ENCODE data around the gene CDH4. TPM values are rescaled to one million over a fixed set of nuclear protein-coding genes. Genes with fewer than 3 reads are reported as not detected.

Gene CDH4
- total RNA-seq, 1 donor from 2014 or later, result 3.2 TPM

DNA sequence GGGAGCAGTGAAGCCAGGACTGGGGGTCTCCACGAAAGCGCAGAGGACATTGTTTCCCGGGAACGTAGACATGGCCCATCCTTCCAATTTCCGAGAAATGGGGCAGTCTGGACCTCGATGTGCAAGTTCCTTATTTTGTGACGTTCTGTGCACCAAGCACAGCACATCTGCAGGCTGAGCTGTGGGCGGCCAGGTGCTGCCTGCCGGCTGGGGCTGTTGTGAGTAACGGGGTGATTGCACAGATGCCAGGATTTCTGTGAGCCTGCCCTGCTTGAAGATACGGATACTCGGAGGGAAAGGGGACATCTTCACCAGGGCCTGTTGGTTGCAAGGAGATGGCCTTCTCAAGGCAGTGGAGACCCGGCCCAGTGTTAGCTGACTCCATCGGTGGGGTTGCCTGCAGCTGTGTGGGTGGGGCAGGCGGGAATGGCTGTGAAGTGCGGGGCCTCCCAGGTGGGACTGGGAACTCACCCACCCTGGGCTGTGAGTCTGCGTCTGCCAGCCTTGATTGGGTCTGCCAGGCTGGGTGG is 27.6 kb downstream of the CDH4 start:
- no peak overlapping the region for H3K4me2 ChIP-seq (ENCODE audit: low read length)
- no peaks in the 10 kb centered on the region for H3K9me3 ChIP-seq (ENCODE audit: insufficient read depth, low read depth, low read length)
- DNase-seq (ENCODE audit: low read depth), result no peak
- H2AFZ ChIP-seq (ENCODE audit: low read depth, low read length), result no peak overlapping the region
- no peaks in the 10 kb centered on the region for H3K4me1 ChIP-seq (ENCODE audit: insufficient read depth, low read length)
- H3K4me1 Mint-ChIP-seq (ENCODE audit: low read depth, unreplicated experiment), result no peaks in the 10 kb centered on the region
- peaks cover 2% of the 10 kb centered on the region for H3K36me3 Mint-ChIP-seq (ENCODE audit: low read depth, unreplicated experiment)
- no peak for FAIRE-seq
- H3K36me3 ChIP-seq (ENCODE audit: insufficient read depth, low read length), result no peaks in the 10 kb centered on the region
- no peaks in the 10 kb centered on the region for H3K27me3 ChIP-seq (ENCODE audit: insufficient read depth, low read length)
- H3K79me2 ChIP-seq (ENCODE audit: insufficient read depth, low read length), result peaks cover 48% of the 10 kb centered on the region
- H3K27me3 Mint-ChIP-seq (ENCODE audit: low read depth, unreplicated experiment), result peaks cover 15% of the 10 kb centered on the region
- no peak overlapping the region for H3K27ac ChIP-seq (ENCODE audit: low read depth, low read length)
- H3K4me3 ChIP-seq (ENCODE audit: insufficient read depth, low read depth, low read length), result no peak overlapping the region
- no peak overlapping the region for H3K27ac Mint-ChIP-seq (ENCODE audit: unreplicated experiment)
- H3K4me3 Mint-ChIP-seq (ENCODE audit: unreplicated experiment), result no peak overlapping the region
- H4K20me1 ChIP-seq (ENCODE audit: insufficient read depth, low read length), result peaks cover 56% of the 10 kb centered on the region
- H3K9ac ChIP-seq (ENCODE audit: low read length), result no peak overlapping the region
- no peak for TF ChIP-seq EZH2 (IDR thresholded peaks at IDR 0.05; ENCODE audit: insufficient read depth, low read length)
- no peak for TF ChIP-seq CTCF (IDR thresholded peaks at IDR 0.05; ENCODE audit: insufficient read depth, low read depth, low read length)
- H3K9me3 Mint-ChIP-seq (ENCODE audit: unreplicated experiment), result peaks cover 2% of the 10 kb centered on the region

DNA sequence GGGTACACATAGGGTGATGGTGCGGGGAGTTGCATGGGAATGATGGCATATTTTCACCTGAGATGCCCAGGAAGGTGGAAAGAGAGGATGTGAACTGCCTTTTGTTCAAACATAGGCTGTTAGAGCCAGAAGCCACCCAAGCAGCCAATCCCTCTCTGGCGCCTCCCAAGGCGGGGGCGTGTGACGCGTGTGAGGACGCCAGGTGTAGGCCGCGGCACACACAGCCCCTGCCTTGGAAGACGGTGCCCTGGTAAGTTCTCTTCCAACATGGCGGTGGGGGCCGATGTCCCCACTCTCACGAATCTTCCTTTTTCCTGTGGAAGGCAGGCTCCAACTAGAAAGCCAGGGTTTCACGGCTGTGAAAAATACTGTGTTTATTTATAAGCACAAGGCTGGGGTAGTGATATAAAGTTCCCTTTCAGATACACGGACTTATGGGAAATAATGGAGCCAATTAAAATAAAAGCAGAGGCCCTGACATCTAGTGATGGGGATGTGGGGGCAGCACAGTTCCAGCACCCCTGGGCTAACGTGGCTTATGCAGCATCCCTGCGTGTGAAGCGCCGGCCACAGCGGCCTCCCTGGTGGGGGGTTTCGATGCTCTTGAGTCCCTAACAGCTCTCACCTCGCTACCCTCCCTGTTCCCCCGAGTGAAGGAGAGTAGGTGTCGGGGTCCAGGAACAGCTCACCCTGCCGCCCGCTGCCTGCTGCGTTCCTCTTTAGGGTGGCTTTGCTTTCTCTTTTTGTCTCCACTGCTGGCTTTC is 28.3 kb downstream of the CDH4 start:
- H3K4me1 ChIP-seq (ENCODE audit: insufficient read depth, low read length), result no peaks in the 10 kb centered on the region
- H4K20me1 ChIP-seq (ENCODE audit: insufficient read depth, low read length), result peaks cover 55% of the 10 kb centered on the region
- H2AFZ ChIP-seq (ENCODE audit: low read depth, low read length), result no peak overlapping the region
- H3K4me3 Mint-ChIP-seq (ENCODE audit: unreplicated experiment), result no peak overlapping the region
- H3K27me3 ChIP-seq (ENCODE audit: insufficient read depth, low read length), result no peaks in the 10 kb centered on the region
- H3K79me2 ChIP-seq (ENCODE audit: insufficient read depth, low read length), result peaks cover 41% of the 10 kb centered on the region
- H3K9ac ChIP-seq (ENCODE audit: low read length), result no peak overlapping the region
- H3K27me3 Mint-ChIP-seq (ENCODE audit: low read depth, unreplicated experiment), result peaks cover 15% of the 10 kb centered on the region
- H3K9me3 Mint-ChIP-seq (ENCODE audit: unreplicated experiment), result peaks cover 2% of the 10 kb centered on the region
- H3K4me1 Mint-ChIP-seq (ENCODE audit: low read depth, unreplicated experiment), result no peaks in the 10 kb centered on the region
- no peaks in the 10 kb centered on the region for H3K9me3 ChIP-seq (ENCODE audit: insufficient read depth, low read depth, low read length)
- H3K27ac Mint-ChIP-seq (ENCODE audit: unreplicated experiment), result no peak overlapping the region
- no peaks in the 10 kb centered on the region for H3K36me3 ChIP-seq (ENCODE audit: insufficient read depth, low read length)
- H3K36me3 Mint-ChIP-seq (ENCODE audit: low read depth, unreplicated experiment), result peaks cover 2% of the 10 kb centered on the region
- no peak overlapping the region for H3K4me2 ChIP-seq (ENCODE audit: low read length)
- no peak overlapping the region for H3K27ac ChIP-seq (ENCODE audit: low read depth, low read length)
- DNase-seq (ENCODE audit: low read depth) (no peak), FAIRE-seq (no peak)
- TF ChIP-seq EZH2 (IDR thresholded peaks at IDR 0.05; ENCODE audit: insufficient read depth, low read length), result no peak
- TF ChIP-seq CTCF (IDR thresholded peaks at IDR 0.05; ENCODE audit: insufficient read depth, low read depth, low read length), result no peak
- H3K4me3 ChIP-seq (ENCODE audit: insufficient read depth, low read depth, low read length), result no peak overlapping the region

GRCh38 chr20:61281286-61281795 is 29.3 kb downstream of the CDH4 start:
- H3K36me3 Mint-ChIP-seq (ENCODE audit: low read depth, unreplicated experiment), result peaks cover 2% of the 10 kb centered on the region
- no peak for TF ChIP-seq EZH2 (IDR thresholded peaks at IDR 0.05; ENCODE audit: insufficient read depth, low read length)
- peaks cover 22% of the 10 kb centered on the region for H3K27me3 Mint-ChIP-seq (ENCODE audit: low read depth, unreplicated experiment)
- H2AFZ ChIP-seq (ENCODE audit: low read depth, low read length), result no peak overlapping the region
- DNase-seq (ENCODE audit: low read depth) (no peak), FAIRE-seq (no peak)
- no peak overlapping the region for H3K9ac ChIP-seq (ENCODE audit: low read length)
- peaks cover 2% of the 10 kb centered on the region for H3K9me3 Mint-ChIP-seq (ENCODE audit: unreplicated experiment)
- no peak overlapping the region for H3K27ac ChIP-seq (ENCODE audit: low read depth, low read length)
- no peak overlapping the region for H3K4me3 Mint-ChIP-seq (ENCODE audit: unreplicated experiment)
- H3K4me1 Mint-ChIP-seq (ENCODE audit: low read depth, unreplicated experiment), result no peaks in the 10 kb centered on the region
- no peaks in the 10 kb centered on the region for H3K27me3 ChIP-seq (ENCODE audit: insufficient read depth, low read length)
- no peaks in the 10 kb centered on the region for H3K4me1 ChIP-seq (ENCODE audit: insufficient read depth, low read length)
- H3K36me3 ChIP-seq (ENCODE audit: insufficient read depth, low read length), result no peaks in the 10 kb centered on the region
- H3K79me2 ChIP-seq (ENCODE audit: insufficient read depth, low read length), result peaks cover 34% of the 10 kb centered on the region
- H3K4me2 ChIP-seq (ENCODE audit: low read length), result no peak overlapping the region
- H3K27ac Mint-ChIP-seq (ENCODE audit: unreplicated experiment), result no peak overlapping the region
- peaks cover 56% of the 10 kb centered on the region for H4K20me1 ChIP-seq (ENCODE audit: insufficient read depth, low read length)
- H3K9me3 ChIP-seq (ENCODE audit: insufficient read depth, low read depth, low read length), result no peaks in the 10 kb centered on the region
- H3K4me3 ChIP-seq (ENCODE audit: insufficient read depth, low read depth, low read length), result no peak overlapping the region

Measured in astrocyte (in vitro differentiated cells and primary cell).